Measurements from ENCODE around the gene EVI5. TPM values are rescaled to one million over a fixed set of nuclear protein-coding genes. Genes with fewer than 3 reads are reported as not detected.

The EVI5 gene
- polyA plus RNA-seq, 3 donors = 17.6 to 23.1 (median 17.8) TPM

DNA sequence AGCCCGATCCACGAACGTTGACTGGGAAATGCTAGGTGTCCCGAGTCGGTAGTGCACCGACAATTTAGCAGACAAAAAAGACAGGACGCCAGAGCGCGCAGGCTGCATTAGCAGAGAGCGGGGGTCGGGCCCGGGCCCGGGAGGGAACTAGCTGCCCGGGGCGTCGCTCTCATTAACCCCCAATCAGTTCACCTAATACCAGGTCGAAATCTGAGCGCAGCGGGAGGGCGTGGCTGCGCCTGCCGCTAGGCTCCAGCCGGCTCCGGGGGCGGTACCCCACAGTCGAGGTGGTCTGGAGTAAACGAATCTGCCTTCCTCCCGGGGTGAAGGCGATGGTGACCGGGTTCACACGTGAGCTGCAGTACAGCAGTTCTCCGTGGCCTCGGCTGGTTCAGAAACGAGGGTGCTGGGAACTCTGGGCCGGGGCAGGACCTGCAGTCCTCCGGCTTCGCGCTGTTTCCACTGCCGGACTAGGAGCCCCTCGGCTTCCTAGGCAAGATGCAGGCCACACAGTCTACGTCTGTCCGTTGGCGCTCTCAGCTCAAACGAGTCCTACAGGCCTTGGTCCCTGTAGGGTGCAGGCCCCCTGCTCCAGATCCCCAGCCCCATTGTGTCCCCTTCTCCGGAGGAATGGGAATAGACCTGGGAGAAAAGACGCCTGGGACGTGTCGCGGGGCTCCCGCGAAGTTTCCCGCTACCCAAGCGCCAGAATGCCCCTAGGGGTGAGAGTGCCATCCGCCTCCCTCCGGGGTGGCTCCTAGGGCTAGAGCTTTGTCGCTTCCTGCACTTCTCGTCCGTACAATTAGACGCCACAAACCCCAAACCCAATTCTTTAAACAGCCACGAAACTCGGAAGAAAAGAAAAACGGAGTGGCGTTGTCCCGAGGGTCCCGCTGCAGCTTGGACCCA lies 300.2 kb downstream of the EVI5 start:
- peak; percentile 30 for DNase-seq

DNA sequence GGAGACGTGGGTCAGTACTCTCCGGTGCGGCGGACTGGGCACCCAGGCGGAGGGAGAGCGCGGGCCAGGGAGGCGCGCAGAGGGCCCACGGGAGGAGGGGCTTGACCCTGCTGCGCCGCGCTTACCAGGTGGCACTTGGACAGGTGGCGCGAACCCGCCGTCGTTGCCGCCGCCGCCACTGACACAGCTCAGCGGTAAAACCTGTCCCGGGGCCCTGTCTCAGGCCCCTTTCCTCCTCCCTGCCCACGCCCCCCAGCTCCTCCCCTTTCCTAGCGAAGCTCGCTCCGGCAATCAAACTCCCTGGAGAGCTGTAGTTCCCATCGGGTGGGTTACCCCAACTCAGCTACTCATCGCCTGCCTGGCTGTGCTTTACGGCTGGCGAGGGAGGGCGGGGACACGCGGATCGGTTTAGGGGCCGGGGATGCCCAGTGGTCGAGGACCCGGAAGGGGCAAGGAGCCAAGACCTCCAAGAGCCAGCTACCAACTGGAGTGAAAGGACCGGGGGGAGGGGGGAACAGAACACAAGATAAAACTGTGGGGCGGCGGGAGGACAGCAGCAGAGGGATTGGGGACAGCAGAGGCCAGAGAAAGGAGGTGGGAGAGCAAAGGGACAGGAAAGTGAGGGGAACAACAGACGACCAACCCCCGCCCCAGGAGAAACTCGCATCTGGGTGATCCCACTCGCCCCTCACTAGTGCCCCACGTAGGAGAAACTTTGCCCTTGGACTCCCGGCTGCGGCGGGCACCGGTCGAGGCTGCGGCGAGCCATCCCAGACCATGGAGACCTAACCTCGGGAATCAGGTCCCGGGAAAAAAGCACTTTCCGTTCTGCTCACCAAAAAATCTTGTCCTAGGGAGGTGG lies 301.1 kb downstream of the EVI5 start:
- DNase-seq = peak; percentile 8

DNA sequence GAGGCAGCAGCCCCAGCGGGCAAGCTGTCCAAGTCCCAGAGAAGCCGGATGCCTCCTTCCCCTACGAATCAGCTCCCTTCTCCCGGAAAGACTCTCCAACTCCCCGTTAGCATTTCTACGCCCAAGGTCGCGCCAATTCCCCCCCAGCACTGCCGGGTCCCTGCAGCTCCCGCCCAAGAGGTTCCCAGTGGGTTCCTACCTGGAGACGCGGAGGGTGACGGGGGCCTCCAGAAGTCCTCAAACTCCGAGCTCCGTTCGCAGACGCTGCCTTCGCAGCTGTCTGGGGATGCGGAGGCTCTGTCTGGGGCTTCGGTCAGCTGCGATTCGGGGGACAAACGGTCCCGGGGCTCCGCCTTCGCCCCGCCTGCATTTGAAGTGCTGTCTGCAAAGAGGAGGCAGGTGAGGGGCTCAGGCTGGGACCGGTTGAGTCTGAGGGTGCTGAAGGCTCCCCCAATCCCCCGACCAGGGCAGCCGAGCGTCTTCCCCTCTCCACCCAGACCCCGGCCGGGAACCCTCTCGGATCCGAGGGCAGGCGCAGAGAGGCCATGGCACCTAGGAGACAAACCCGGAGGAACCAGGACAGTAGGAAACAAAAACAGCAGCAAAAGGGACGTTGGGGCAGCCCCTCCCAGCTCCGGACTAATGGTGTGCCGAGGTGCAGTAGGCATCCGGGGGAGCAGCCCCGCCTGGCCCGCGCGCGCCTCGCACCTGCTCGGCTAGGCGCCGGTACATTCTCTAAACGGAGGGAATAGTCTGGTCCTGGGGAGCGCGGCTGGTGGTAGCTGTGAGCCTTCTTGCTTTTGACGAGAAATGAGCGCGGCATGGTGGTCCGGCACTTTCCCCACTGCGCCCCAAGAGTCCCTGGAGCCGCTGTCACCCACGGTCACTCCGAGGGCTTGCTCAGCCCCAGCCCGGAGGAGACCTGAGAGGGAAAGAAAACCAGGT lies 302.0 kb downstream of the EVI5 start:
- peak; percentile 15 for DNase-seq

DNA sequence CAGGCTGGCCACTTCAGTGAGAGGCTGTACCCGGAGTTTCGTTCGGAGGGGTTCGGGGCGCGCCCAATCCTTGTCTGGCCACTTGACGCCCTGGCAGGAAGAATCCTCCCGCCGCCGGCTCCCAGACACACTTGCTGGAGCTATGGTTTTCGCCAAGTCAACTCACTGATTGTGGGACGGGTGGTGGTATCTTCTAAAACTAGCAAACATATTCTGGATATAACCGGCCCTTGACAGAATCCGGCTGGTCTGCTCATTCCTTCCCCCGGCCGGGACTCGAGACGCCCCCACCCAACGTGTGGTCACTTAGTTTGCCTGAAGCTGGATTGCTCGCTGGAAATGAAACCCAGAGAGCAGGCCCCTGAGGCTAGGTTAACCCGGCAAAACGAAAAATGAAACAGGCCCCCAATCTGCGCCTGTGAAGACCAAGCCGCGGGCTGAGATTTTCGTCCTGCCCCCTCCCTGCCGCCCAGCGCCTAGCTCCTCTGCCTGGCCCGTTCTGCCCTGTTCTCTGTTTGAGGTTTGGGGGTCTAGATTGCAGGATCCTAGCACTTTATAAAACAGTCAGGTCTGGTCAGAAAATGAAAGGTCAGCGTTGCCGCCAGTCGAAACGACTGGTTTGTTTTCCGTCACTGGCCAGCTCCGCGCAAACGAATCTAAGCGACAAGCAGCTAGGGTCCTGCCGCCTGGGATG lies 302.8 kb downstream of the EVI5 start:
- DNase-seq = peak; percentile 37

DNA sequence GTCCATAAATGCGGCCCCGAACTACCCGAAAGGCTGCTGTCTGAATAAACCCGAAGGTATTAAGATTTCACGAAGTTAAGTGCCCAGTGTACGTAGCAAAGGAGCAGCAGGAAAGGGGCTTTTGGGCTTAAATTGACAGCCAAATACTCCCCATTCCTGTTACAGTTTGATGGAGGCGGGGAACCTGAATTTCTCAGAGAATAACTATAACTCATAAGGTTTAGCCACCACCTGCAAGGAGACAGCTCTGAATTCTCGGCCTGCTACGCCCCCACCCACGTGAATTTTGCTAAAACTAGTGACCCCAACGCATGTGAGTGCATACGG lies 303.3 kb downstream of the EVI5 start:
- no peak for DNase-seq

DNA sequence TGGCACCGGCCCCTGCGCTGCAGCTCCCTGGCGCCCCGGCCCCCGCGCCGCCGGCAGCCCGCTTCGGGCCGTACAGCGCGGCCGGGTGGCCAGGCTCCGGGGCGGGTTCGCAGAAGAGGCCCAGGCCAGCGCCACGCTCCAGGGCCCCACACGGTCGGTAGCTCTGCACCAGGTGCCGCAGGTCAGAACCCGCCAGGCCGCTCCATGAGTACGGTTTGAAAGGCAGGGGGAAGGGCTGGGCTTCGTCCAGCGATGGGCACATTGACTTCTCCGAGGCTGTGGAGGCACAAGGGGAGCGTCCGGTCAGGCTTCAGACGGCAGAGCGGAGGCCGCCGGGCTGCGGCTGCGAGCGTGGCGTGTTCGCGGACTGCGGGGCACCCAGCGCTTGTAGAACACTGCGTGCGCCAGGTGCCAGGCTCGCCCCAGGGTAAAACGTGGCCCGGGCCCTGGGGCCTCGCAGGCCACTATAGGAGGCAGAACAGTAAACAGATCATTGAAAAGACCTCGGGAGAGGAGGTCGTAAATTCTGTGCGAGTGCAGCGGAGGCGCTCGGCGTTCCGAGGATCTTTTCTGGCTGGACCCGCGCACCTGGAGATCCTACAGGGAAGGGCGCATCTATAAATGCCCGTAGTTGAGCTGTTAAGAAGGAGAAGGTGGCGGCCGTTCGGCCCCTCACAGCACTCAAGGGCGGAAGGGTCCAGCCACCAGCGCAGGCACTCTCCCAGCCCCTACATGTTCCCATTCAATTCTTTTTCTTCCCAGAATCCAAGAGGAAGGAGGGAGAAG lies 303.9 kb downstream of the EVI5 start:
- DNase-seq = peak; percentile 5

DNA sequence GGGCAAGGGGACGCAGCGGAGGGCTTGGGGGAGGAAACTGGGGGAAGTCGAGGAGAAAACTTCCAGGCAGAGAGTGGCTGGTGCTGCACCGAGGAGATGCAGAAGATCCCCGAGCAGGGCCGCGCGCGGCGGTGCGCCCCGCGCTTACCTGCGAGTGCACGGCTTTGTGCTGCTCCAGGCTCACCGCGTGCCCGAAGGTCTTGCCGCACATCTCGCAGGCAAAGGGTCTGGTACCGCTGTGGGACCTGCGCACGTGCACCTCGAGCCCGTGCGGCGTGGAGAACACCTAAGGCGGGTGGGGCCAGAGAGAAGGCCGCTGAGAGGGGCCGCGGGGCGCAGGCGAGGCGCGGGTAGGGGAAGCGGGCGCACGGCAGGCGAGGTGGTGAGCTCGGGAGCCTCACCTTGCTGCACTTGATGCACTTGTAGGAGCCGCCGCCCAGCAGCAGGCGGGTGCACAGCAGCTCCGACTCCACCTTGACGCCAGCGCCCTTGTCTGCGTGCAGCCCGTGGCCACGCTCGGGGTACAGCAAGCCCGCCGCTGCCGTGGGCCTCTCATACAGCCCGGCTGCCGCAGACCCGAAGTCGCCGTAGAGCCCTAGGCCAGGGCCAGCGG lies 304.6 kb downstream of the EVI5 start:
- DNase-seq = no peak

DNA sequence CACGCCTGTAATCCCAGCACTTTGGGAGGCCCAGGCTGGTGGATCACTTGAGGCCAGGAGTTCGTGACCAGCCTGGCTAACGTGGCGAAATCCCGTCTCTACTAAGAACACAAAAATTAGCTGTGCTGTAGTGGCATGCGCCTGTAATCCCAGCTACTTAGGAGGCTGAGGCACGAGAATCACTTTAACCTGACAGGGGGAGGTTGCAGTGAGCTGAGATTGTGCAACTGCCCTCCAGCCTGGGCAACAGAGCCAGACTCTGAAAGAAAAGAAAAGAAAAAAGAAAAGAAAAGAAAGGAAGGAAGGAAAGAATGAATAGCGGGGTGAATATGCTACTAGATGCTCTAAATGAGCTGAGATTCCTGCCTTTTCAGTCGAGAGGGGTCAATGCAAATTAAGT lies 305.3 kb downstream of the EVI5 start:
- DNase-seq = no peak

DNA sequence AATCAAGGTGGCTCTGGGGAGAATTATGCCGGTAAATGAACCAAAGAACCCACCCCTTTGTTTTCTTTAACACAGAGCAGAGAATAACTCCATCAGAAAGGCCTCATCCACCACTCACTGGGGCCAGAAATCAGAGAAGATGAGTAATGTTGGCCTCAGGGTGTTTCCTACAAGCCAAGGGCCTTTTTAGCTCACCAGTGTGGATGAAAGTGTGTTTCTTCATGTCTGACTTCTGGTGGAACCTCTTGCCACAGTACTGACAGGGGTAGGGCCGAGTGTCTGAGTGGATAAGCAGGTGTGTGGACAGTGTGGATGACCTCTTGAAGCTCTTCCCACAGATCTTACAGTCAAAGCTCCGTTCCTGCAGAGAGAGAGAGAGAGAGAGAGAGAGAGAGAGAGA lies 306.5 kb downstream of the EVI5 start:
- DNase-seq = no peak

DNA sequence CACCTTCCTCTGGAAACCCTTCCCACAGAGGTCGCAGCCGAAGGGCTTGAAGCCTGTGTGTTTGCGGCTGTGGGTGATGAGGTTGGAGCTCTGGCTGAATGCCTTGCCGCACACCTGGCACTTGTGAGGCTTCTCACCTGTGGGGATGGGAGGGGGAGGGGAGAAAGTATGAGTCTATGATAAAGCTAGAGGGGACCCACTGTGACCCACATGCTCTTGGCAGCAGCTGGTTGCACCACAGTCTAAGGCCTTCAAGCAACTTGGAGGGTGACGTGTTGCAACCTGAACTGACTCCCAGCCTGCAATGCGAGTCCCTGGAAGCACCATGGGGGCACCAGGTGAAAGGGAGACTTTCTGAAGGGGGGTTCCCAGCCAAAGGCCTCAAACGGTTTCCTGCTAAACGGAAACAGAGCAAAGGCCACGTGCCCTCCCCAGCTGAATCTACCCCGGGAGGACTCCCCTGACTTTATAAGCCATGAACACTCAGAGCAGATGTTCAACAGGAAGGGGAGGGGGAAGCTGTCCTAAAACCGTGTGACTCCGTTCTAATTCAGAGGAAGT lies 308.8 kb downstream of the EVI5 start:
- DNase-seq = peak; percentile 3

DNA sequence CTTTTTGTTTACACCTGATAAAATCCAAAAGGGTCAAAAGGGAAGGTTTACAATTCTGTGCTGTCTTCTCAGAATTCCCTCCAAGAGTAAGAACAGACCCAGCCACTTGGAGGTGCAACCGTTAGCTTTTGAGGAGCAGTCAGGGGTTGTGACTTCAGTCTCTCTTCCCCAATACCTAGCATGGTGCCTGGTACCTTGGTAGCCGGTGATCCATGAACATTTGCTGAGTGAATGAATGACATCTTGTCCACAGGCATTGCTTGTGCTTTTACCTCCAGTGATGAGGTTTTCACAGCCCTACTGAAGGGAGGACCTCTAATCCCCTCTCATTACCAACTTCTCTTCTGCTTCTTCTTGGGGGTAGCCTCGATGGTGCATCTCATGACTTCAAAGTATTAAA lies 309.9 kb downstream of the EVI5 start:
- no peak for DNase-seq

DNA sequence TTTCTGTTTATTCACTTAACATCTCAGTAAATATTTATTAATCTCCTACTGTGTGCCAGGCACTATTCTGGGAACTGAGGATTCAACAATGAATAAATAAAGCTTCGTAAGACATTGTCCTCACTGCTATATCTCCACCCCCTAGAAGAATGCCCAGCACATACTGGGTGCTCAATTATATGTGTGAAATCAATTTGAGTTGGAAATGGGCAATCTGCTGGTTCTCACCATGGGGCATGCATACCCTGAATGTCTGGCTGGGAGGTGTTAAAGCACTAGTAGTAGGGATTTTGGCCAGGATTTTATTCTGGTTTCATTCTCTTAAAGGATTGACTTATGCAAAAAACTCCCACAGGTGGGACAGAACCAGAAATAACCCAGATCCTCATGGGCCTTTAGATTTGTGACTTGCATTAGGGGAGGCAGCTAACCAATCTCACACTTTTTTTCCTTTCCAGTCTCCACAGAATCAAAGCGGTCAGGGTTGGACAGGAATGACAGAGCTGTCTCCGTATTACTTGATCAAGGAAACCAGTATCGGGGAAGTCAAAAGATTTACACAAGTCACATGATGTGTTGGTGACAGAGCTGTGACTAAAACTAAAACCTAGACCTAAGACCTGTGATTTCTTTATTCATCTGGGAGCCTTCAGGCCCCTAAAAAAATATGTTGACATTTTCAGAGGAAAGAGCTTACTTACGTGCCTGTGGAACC lies 311.0 kb downstream of the EVI5 start:
- no peak for DNase-seq

DNA sequence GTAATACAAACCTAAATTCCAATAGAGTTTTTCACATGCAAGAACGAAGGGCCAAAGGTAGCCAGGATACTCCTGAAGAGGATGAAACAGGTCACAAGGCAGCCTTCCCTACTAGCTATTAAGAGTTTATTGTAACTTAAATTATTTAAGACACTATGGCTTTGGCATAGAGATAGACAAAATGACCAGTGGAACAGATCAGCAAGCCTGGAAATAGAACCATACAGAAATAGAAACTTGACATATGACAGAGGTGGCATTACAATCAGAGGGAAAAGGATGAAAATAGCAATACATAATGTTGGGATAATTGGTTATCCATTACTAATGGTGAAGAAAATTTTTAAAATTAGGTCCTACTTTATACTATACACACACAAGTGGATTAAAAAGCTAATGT lies 314.7 kb downstream of the EVI5 start:
- DNase-seq = no peak

DNA sequence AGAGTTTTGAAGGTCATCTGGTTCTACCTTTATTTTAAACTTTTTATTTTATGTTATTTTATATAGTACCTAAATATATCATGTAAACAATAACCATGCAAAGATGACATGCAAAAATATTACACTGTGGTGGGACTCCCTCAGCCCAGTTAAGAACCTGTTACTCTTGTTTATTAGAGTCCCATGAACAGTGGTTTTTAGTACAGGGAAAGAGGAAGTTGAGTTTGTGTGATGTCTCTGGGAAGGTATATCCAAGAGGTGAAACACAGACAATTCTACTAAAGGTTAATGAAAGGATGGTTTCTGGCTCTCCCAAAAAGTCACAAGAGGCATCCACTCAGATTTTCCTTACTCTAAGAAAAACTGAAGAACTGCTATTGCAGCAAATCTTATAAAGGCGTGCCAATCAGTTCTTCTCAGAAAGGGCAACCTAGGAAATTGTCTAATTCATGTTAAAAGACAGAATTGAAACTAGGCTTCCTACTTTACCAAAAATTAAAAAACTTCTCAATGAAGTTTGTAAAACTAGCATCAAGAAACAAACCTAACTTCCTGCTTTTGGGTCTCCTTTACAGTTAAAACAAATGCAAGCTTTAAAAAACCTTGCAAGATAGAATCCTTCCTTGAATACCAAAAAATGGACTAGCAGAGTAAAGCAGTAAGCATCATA lies 318.1 kb downstream of the EVI5 start:
- no peak for DNase-seq

DNA sequence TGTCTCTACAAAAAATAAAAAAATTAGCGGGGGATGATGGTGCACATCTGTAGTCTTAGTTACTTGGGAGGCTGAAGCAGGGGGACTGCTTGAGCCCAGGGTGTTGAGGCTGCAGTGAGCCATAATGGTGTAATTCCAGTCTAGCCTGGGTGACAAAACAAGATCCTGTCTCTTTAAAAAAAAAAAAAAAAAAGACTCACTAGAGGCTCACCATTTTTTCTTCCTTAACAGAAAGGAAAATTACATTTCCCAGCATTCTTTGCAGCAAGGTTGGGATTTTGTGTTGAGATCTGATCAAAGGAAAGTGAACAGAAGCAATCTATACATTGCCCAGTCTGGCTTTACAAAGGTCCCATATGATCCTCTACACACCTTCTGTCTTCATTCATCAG lies 319.7 kb downstream of the EVI5 start:
- DNase-seq = no peak

DNA sequence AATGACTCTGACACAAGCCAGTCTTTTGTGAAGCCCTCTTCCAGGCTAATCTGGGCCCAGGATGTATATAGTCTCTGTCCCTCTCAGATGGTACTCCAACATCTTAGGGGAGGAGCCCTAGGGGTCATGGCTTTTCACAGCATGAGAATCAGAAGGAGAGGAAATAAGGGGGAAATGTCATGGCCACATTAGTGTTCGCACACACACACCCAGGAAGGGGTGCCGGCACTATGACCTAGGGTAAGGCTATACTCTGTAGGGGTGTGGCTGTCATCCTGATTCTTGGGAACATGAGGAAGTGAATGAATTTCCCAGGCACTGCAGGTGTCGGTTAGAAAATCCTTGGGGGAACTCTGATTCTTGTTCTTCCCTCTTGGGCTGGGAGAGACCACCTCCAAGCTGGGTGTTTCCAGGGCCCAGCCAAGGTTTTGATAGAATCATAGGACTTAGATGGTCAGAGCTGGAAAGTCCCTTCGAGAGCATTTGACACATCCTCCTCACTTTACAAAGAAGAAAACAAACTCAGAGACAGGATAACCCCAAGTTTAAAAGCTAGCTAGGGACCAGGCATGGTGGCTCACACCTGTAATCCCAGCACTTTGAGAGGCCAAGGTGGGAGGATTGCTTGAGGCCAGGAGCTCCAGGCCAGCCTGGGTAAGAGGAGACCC lies 320.2 kb downstream of the EVI5 start:
- no peak for DNase-seq

DNA sequence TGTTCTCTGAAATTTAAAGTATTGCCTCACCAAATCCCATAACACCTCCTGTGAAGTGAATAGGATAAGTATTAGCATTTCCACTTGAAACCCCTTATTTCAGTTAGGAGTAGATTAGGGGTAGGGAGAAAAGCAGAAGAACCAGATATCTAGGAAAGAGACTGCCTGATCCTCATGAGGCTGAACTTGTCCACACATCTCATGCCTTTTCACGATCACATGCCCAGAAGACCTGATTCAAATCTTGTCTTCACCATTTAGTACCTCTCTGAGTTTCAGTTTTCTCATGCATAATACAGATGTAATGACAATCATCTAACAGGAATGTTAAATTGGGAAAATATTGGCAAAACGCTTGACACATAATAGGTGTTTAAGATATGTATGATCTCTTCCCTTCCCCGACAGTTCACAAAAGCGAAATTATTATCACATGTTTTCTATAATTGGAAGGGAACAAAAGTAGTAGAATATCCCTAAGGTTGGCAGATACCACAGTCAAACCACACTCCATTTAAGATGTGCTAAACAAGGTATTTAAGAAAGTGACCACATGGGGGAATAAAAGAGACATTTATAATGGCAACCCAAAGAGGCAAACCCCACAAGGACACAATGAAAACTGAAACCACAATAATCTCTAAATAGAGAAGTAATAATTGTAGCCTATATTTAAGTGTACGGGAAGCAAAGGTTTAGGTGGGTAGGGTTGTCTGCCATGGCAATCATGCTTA lies 323.4 kb downstream of the EVI5 start:
- DNase-seq = no peak
